Measurements from ENCODE around the gene POU5F1.
"Not testable (repeated sequence)": the region's sequence is repeated elsewhere in the genome, so short reads cannot be mapped to it uniquely, and the experiment has no call there.

DNA sequence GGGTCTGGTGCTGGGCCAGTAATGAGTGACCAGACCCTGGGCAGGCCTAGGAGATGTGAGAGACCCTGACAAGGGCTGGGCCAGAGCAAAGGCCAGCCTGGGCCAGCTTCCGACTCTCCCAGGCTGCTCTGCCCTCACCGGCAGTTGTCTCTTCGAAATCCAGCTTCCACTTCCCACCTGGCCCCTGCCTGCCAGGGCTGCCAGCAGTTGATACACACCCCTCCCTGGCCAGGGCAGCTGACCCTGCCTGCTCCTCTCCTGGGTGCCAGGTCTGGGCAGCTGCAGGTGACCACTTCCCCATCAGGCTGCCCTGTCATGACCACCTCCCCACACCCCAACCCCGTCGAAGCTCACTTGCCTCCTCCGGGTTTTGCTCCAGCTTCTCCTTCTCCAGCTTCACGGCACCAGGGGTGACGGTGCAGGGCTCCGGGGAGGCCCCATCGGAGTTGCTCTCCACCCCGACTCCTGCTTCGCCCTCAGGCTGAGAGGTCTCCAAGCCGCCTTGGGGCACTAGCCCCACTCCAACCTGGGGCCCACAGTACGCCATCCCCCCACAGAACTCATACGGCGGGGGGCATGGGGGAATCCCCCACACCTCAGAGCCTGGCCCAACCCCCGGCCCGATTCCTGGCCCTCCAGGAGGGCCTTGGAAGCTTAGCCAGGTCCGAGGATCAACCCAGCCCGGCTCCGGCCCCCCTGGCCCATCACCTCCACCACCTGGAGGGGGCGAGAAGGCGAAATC is 453 bp downstream of the POU5F1 start:
- TF ChIP-seq CTCF, POLR2A (IDR thresholded peaks at IDR 0.05): not testable (repeated sequence)

Measured in esophagus squamous epithelium (tissue), 4 donors.